ENCODE data around the gene ZNF326.

ZNF326 gene

GRCh38 chr1:89973471-89974127, 21.3 kb upstream of the ZNF326 start:
- H3K4me2 ChIP-seq (ENCODE audit: low read length) = no peak overlapping the region
- H3K18ac ChIP-seq (ENCODE audit: low read length) = peak overlapping the region; percentile 51
- no peak overlapping the region for H3K56ac ChIP-seq (ENCODE audit: low read length)
- no peak overlapping the region for H3K23ac ChIP-seq (ENCODE audit: low read length)
- no peaks in the 10 kb centered on the region for H3K79me1 ChIP-seq (ENCODE audit: low read length)
- H3K36me3 ChIP-seq (ENCODE audit: control insufficient read depth, insufficient read depth, low read length) = no peaks in the 10 kb centered on the region
- no peak overlapping the region for H4K5ac ChIP-seq (ENCODE audit: low read length)
- no peak overlapping the region for H2BK120ac ChIP-seq (ENCODE audit: low read depth, low read length)
- no peak overlapping the region for H4K8ac ChIP-seq (ENCODE audit: low read depth, low read length)
- no peak overlapping the region for H3K4me3 ChIP-seq (ENCODE audit: low read length)
- H3K4ac ChIP-seq (ENCODE audit: low read depth, low read length) = no peak overlapping the region
- no CpG with 5 or more reads among the region's 8 CpGs for WGBS (ENCODE audit: extremely low coverage, insufficient coverage, low lambda C conversion rate)
- no peak overlapping the region for H3K9ac ChIP-seq (ENCODE audit: low read length)
- no peak overlapping the region for H2BK15ac ChIP-seq (replicated peaks; ENCODE audit: low read depth)
- H3K4me1 ChIP-seq (ENCODE audit: control insufficient read depth, low read depth, low read length) = peaks cover 6% of the 10 kb centered on the region
- no peaks in the 10 kb centered on the region for H3K27me3 ChIP-seq (ENCODE audit: insufficient read depth, low read length, poor library complexity)
- H2AK5ac ChIP-seq (ENCODE audit: low read length) = no peak overlapping the region
- H2BK5ac ChIP-seq (ENCODE audit: low read length) = no peak overlapping the region
- H3K79me2 ChIP-seq (ENCODE audit: control insufficient read depth, insufficient read depth, low read length) = no peaks in the 10 kb centered on the region
- H3K27ac ChIP-seq (ENCODE audit: low read depth, low read length) = no peak overlapping the region
- DNase-seq = peak; percentile 84

GRCh38 chr1:89974256-89974655, 20.7 kb upstream of the ZNF326 start:
- no peak overlapping the region for H3K27ac ChIP-seq (ENCODE audit: low read depth, low read length)
- H3K18ac ChIP-seq (ENCODE audit: low read length) = peak overlapping the region; percentile 94
- WGBS (ENCODE audit: extremely low coverage, insufficient coverage, low lambda C conversion rate) = no CpG with 5 or more reads among the region's 4 CpGs
- no peak overlapping the region for H3K4me2 ChIP-seq (ENCODE audit: low read length)
- no peak overlapping the region for H2BK120ac ChIP-seq (ENCODE audit: low read depth, low read length)
- no peak overlapping the region for H4K8ac ChIP-seq (ENCODE audit: low read depth, low read length)
- peak overlapping the region; percentile 96 for H3K4ac ChIP-seq (ENCODE audit: low read depth, low read length)
- no peak overlapping the region for H3K9ac ChIP-seq (ENCODE audit: low read length)
- H3K23ac ChIP-seq (ENCODE audit: low read length) = no peak overlapping the region
- H2BK15ac ChIP-seq (replicated peaks; ENCODE audit: low read depth) = no peak overlapping the region
- peak overlapping the region; percentile 50 for H3K56ac ChIP-seq (ENCODE audit: low read length)
- H4K5ac ChIP-seq (ENCODE audit: low read length) = no peak overlapping the region
- H3K4me3 ChIP-seq (ENCODE audit: low read length) = no peak overlapping the region
- no peaks in the 10 kb centered on the region for H3K79me2 ChIP-seq (ENCODE audit: control insufficient read depth, insufficient read depth, low read length)
- peaks cover 6% of the 10 kb centered on the region for H3K4me1 ChIP-seq (ENCODE audit: control insufficient read depth, low read depth, low read length)
- no peaks in the 10 kb centered on the region for H3K27me3 ChIP-seq (ENCODE audit: insufficient read depth, low read length, poor library complexity)
- H3K36me3 ChIP-seq (ENCODE audit: control insufficient read depth, insufficient read depth, low read length) = no peaks in the 10 kb centered on the region
- peak; percentile 27 for DNase-seq
- H3K79me1 ChIP-seq (ENCODE audit: low read length) = no peaks in the 10 kb centered on the region
- peak overlapping the region; percentile 76 for H2AK5ac ChIP-seq (ENCODE audit: low read length)
- H2BK5ac ChIP-seq (ENCODE audit: low read length) = no peak overlapping the region

DNA sequence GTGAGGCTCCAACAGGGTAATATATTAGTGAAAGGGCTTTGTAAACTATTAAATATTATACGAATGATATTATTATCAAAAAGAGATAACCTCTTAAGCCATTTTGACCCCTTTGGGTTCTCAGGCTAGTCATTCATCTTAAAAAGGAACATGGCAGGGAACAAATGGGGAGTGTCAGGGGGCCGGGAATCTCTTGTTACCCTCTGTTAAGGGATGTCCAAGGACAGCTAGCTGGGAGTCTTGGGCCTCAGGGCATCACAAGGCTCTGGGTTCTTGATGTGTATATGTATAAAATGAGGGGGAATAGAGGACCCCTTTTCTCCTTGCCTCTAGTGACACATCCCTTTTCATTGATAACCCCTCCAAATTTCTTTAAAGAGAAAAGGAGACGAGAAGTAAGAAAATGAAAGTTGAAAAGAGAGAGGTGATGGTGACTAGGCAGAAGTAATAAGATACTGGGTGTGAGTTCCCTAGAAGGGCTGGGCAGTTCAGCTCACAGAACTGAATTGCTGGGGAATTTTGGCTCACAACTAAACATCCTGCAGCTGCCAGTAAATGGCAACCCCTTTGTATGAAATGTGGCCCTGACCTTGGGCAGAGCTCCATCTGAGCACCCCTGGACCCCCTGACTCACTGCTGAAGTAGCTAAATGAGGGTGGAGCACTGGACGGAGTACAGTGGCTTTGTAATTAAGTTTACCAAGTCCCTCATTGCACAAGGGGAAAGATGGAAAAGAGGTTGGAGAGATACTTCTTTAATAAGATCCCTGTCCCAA, 20.0 kb upstream of the ZNF326 start:
- Histone ChIP-seq H3K4me1 (ENCODE audit: control insufficient read depth, low read depth, low read length) (peaks cover 6% of the 10 kb centered on the region), H3K9ac (ENCODE audit: low read length) (no peak overlapping the region), H3K4ac (ENCODE audit: low read depth, low read length) (no peak overlapping the region), H3K4me3 (ENCODE audit: low read length) (no peak overlapping the region), H2BK120ac (ENCODE audit: low read depth, low read length) (no peak overlapping the region), H2BK15ac (replicated peaks; ENCODE audit: low read depth) (no peak overlapping the region), H4K5ac (ENCODE audit: low read length) (no peak overlapping the region), H3K18ac (ENCODE audit: low read length) (peak overlapping the region; percentile 14), H3K79me1 (ENCODE audit: low read length) (no peaks in the 10 kb centered on the region), H3K23ac (ENCODE audit: low read length) (no peak overlapping the region), H3K4me2 (ENCODE audit: low read length) (no peak overlapping the region), H3K27ac (ENCODE audit: low read depth, low read length) (no peak overlapping the region), H4K8ac (ENCODE audit: low read depth, low read length) (no peak overlapping the region), H2AK5ac (ENCODE audit: low read length) (no peak overlapping the region), H3K36me3 (ENCODE audit: control insufficient read depth, insufficient read depth, low read length) (no peaks in the 10 kb centered on the region), H3K56ac (ENCODE audit: low read length) (no peak overlapping the region), H2BK5ac (ENCODE audit: low read length) (no peak overlapping the region), H3K27me3 (ENCODE audit: insufficient read depth, low read length, poor library complexity) (no peaks in the 10 kb centered on the region), H3K79me2 (ENCODE audit: control insufficient read depth, insufficient read depth, low read length) (no peaks in the 10 kb centered on the region)
- WGBS (ENCODE audit: extremely low coverage, insufficient coverage, low lambda C conversion rate) = no CpG with 5 or more reads among the region's 4 CpGs
- no peak for DNase-seq

- WGBS (ENCODE audit: extremely low coverage, insufficient coverage, low lambda C conversion rate) = no CpG with 5 or more reads among the region's 4 CpGs
- no peak overlapping the region for H3K18ac ChIP-seq (ENCODE audit: low read length)
- H3K27ac ChIP-seq (ENCODE audit: low read depth, low read length) = no peak overlapping the region
- no peaks in the 10 kb centered on the region for H3K79me2 ChIP-seq (ENCODE audit: control insufficient read depth, insufficient read depth, low read length)
- no peak overlapping the region for H3K4me3 ChIP-seq (ENCODE audit: low read length)
- no peak overlapping the region for H2AK5ac ChIP-seq (ENCODE audit: low read length)
- H3K27me3 ChIP-seq (ENCODE audit: insufficient read depth, low read length, poor library complexity) = no peaks in the 10 kb centered on the region
- H3K56ac ChIP-seq (ENCODE audit: low read length) = no peak overlapping the region
- H2BK5ac ChIP-seq (ENCODE audit: low read length) = no peak overlapping the region
- no peak overlapping the region for H3K9ac ChIP-seq (ENCODE audit: low read length)
- H3K4me1 ChIP-seq (ENCODE audit: control insufficient read depth, low read depth, low read length) = peaks cover 6% of the 10 kb centered on the region
- no peaks in the 10 kb centered on the region for H3K36me3 ChIP-seq (ENCODE audit: control insufficient read depth, insufficient read depth, low read length)
- no peak overlapping the region for H3K4me2 ChIP-seq (ENCODE audit: low read length)
- no peak overlapping the region for H4K5ac ChIP-seq (ENCODE audit: low read length)
- H3K23ac ChIP-seq (ENCODE audit: low read length) = no peak overlapping the region
- no peak overlapping the region for H4K8ac ChIP-seq (ENCODE audit: low read depth, low read length)
- H3K4ac ChIP-seq (ENCODE audit: low read depth, low read length) = no peak overlapping the region
- no peak for DNase-seq
- no peaks in the 10 kb centered on the region for H3K79me1 ChIP-seq (ENCODE audit: low read length)
- H2BK120ac ChIP-seq (ENCODE audit: low read depth, low read length) = no peak overlapping the region
- no peak overlapping the region for H2BK15ac ChIP-seq (replicated peaks; ENCODE audit: low read depth)
Observed at GRCh38 chr1:89975540-89976125, 19.3 kb upstream of the ZNF326 start.

GRCh38 chr1:89978755-89979154, 16.2 kb upstream of the ZNF326 start:
- H3K36me3 ChIP-seq (ENCODE audit: control insufficient read depth, insufficient read depth, low read length) = no peaks in the 10 kb centered on the region
- peaks cover 3% of the 10 kb centered on the region for H3K4me1 ChIP-seq (ENCODE audit: control insufficient read depth, low read depth, low read length)
- no peak overlapping the region for H2AK5ac ChIP-seq (ENCODE audit: low read length)
- WGBS (ENCODE audit: extremely low coverage, insufficient coverage, low lambda C conversion rate) = no CpG with 5 or more reads among the region's 1 CpG
- H3K4me2 ChIP-seq (ENCODE audit: low read length) = no peak overlapping the region
- H4K8ac ChIP-seq (ENCODE audit: low read depth, low read length) = no peak overlapping the region
- no peak overlapping the region for H2BK5ac ChIP-seq (ENCODE audit: low read length)
- no peak overlapping the region for H3K4ac ChIP-seq (ENCODE audit: low read depth, low read length)
- H2BK15ac ChIP-seq (replicated peaks; ENCODE audit: low read depth) = no peak overlapping the region
- DNase-seq = no peak
- no peak overlapping the region for H3K4me3 ChIP-seq (ENCODE audit: low read length)
- no peak overlapping the region for H2BK120ac ChIP-seq (ENCODE audit: low read depth, low read length)
- no peak overlapping the region for H4K5ac ChIP-seq (ENCODE audit: low read length)
- no peaks in the 10 kb centered on the region for H3K79me2 ChIP-seq (ENCODE audit: control insufficient read depth, insufficient read depth, low read length)
- no peak overlapping the region for H3K27ac ChIP-seq (ENCODE audit: low read depth, low read length)
- H3K27me3 ChIP-seq (ENCODE audit: insufficient read depth, low read length, poor library complexity) = no peaks in the 10 kb centered on the region
- H3K9ac ChIP-seq (ENCODE audit: low read length) = no peak overlapping the region
- no peak overlapping the region for H3K56ac ChIP-seq (ENCODE audit: low read length)
- no peak overlapping the region for H3K23ac ChIP-seq (ENCODE audit: low read length)
- H3K18ac ChIP-seq (ENCODE audit: low read length) = no peak overlapping the region
- no peaks in the 10 kb centered on the region for H3K79me1 ChIP-seq (ENCODE audit: low read length)
